DMS153 (cell line): Measurements from ENCODE around the gene LTO1.
A peak's percentile ranks its signal among the peaks of the same experiment; 100 is the strongest.

ENCODE experiments used
- DNase-seq: peaks from one replicate; lab custom pipeline; 2025; lab: John Stamatoyannopoulos, UW

Gene LTO1

GRCh38 chr11:69657456-69657910, 17.7 kb downstream of the LTO1 start:
- no peak for DNase-seq

GRCh38 chr11:69656536-69657455, 18.4 kb downstream of the LTO1 start:
- DNase-seq: no peak

GRCh38 chr11:69655479-69656428, 19.4 kb downstream of the LTO1 start:
- no peak for DNase-seq

- peak; percentile 54 for DNase-seq
These were observed 20.3 kb downstream of the LTO1 start for GRCh38 chr11:69654660-69655478.

- DNase-seq: peak; percentile 26
These were observed 21.0 kb downstream of the LTO1 start for GRCh38 chr11:69654001-69654659.

GRCh38 chr11:69653406-69653960, 21.7 kb downstream of the LTO1 start:
- DNase-seq: no peak

- DNase-seq: no peak
These were observed 22.2 kb downstream of the LTO1 start for GRCh38 chr11:69652999-69653398.

- no peak for DNase-seq
These were observed 23.1 kb downstream of the LTO1 start for GRCh38 chr11:69651834-69652620.

- no peak for DNase-seq
These were observed 24.3 kb downstream of the LTO1 start for GRCh38 chr11:69650832-69651344.

- DNase-seq: no peak
These were observed 24.9 kb downstream of the LTO1 start for GRCh38 chr11:69650081-69650831.

GRCh38 chr11:69649576-69649900, 25.6 kb downstream of the LTO1 start:
- DNase-seq: no peak

- DNase-seq: no peak
These were observed 26.2 kb downstream of the LTO1 start for GRCh38 chr11:69648679-69649575.

- DNase-seq: no peak
These were observed 27.2 kb downstream of the LTO1 start for GRCh38 chr11:69647761-69648497.

- DNase-seq: no peak
These were observed 27.8 kb downstream of the LTO1 start for GRCh38 chr11:69647390-69647748.

GRCh38 chr11:69646493-69647389, 28.4 kb downstream of the LTO1 start:
- no peak for DNase-seq

GRCh38 chr11:69645801-69646492, 29.2 kb downstream of the LTO1 start:
- DNase-seq: peak; percentile 44
